GM12801 (cell line): ENCODE results near the gene SLC22A23.

ENCODE experiments used
- CTCF ChIP-seq: IDR thresholded peaks from one replicate; pipeline ENCODE4 v1.5.1; 2011; ENCODE audit warnings: control low read depth; ENCODE audit not compliant: insufficient read length; ENCODE audit errors: extremely low read depth

SLC22A23 gene

GRCh38 chr6:3499603-3500002 is 42.8 kb upstream of the SLC22A23 start:
- TF ChIP-seq CTCF = no peak

DNA sequence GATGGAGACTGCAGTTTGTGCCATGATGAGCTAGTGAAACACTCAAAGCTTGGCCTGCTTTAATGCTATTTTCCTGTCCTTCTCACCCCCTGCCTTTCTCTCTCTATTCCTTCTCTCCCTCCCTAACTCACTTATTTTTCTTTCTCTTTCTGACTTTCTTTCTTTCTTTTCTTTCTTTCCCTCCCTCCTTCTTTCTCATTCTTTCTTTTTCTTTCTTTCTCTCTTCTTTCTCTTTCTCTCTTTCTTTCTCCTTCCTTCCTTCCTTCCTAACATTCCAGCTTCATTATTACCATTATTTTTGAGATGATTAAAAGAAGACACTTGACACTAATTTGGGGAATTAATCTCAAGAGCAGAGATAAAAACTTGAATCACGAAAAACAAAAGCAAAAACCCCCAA is 39.5 kb upstream of the SLC22A23 start:
- no peak for TF ChIP-seq CTCF

DNA sequence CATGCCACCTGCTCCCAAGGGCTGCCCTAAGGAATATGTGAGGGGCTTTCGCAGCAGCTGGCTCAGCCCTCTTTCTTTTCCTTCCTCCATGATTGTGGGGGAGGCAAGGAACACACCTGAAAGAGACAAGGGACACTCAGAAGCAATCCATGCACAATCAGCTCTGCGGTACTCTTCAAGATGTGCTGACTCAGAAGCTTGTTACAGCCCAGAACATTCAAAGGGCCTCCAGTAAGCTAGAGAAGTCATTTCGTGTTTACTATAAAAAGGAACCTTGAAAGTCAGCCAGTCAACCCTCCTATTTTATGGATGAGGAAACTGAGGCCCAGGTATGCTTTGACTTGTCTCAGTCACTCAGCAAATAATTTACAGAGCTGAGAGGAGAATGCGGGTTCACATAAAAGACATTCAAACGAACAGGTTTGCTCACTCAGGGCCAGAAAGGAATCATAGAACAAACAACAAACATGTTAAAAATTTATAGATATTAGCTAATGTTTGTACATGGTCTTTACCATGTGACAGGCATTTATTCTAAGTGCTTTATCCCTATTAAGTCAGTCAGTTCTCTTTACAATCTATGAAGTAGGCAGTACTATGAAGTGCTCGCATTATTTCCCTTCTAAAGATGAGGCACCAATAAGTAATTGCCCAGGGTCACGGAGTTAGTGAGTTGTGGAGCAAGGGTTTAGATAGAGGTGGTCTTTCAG is 37.7 kb upstream of the SLC22A23 start:
- TF ChIP-seq CTCF = no peak

DNA sequence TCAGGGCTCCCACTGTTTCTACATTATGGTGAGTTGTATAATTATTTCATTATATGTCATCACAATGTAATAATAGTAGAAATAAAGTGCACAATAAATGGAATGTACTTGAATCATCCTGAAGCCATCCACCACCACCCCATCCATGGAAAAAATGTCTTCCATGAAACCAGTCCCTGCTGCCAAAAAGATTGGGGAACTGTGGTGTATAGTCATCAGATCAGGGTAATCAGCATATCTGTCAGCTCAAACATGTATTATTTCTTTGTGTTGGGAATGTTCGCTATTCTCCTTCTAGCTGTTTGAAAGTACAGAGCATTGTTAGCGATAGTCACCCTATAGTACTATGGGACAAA is 33.8 kb upstream of the SLC22A23 start:
- no peak for TF ChIP-seq CTCF

DNA sequence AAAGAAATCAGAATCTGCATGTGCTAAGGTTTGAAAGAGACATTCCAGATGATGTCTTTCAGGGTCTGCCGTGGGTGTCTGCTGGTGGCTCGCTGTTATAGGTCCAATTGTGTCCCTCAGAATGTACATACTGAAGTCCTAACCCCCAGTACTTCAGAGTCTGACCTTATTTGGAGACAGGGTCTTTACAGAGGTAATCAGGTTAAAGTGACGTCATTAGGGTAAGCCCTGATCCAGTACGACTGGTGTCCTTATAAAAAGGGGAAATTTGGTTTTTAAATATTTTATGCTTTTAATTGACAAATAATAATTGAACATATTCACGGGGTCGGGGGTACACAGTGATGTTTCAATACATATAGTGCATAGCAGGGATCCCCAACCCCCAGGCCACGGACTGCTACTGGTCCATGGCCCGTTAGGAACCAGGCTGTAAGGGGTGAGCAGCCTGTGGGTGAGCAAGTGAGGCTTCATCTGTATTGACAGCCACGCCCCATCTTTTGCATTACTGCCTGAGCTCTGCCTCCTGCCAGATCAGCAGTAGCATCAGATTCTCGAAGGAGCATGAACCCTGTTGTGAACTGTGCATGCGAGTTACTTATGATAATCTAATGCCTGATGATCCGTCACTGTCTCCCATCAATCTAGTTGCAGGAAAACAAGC is 33.2 kb upstream of the SLC22A23 start:
- no peak for TF ChIP-seq CTCF

DNA sequence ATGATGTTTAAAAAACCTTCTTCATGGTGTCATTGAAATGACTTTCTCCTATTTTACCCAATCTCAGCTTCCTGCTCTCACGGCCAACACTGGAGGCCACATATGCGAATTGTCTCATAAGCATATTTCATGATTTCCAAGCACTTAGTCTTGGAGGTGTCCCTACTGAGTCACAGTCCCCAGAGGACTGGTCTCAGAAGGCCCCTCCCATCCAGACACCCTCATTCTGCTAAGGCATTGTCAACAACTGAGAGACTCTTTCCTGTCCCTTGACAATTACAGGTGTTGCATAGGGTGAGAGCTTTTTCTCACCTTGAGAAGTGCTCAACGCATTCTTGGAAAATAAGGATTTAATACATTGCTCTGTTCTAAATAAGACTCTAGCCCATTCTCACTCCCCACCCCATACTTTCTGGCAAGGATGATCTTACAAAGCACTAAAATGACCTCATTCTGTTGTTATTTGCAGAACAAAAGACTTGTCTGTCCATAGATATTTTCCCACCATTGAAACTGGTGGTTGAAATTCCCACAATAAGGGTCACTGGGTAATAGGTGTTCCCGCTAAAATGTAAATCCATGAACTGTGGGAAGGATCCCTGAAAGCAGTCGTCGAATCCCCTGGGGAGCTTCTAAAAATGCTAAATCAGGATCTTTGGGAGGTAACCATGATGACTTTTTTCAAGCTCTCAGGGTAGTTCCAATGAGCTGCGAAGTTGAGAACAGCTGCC is 32.3 kb upstream of the SLC22A23 start:
- no peak for TF ChIP-seq CTCF

- TF ChIP-seq CTCF = no peak
Measured at GRCh38 chr6:3484946-3485345, 28.1 kb upstream of the SLC22A23 start.
